Endothelial cell (in vitro differentiated cells): ENCODE results near the gene ZNF500. TPM values are rescaled to one million over a fixed set of nuclear protein-coding genes. Genes with fewer than 3 reads are reported as not detected.

ENCODE experiments used
- DNase-seq: peaks from one replicate; pipeline ENCODE4 v3.0.0; 2021; ENCODE audit warnings: low spot score
- H3K27ac Mint-ChIP-seq: one replicate; pipeline ENCODE4 v1.8.0; 2021; ENCODE audit warnings: mixed read lengths, inconsistent platforms; ENCODE audit not compliant: unreplicated experiment
- H3K27me3 Mint-ChIP-seq: one replicate; pipeline ENCODE4 v1.8.0; 2021; ENCODE audit warnings: mild to moderate bottlenecking, moderate library complexity, mixed read lengths, inconsistent platforms; ENCODE audit not compliant: unreplicated experiment
- H3K36me3 Mint-ChIP-seq: one replicate; pipeline ENCODE4 v1.8.0; 2021; ENCODE audit warnings: mild to moderate bottlenecking, low read depth, mixed read lengths, inconsistent platforms; ENCODE audit not compliant: unreplicated experiment
- H3K4me1 Mint-ChIP-seq: one replicate; pipeline ENCODE4 v1.8.0; 2021; ENCODE audit warnings: mild to moderate bottlenecking, mixed read lengths, inconsistent platforms; ENCODE audit not compliant: unreplicated experiment
- H3K4me3 Mint-ChIP-seq: one replicate; pipeline ENCODE4 v1.8.0; 2021; ENCODE audit warnings: mild to moderate bottlenecking, mixed read lengths, inconsistent platforms; ENCODE audit not compliant: unreplicated experiment
- H3K9me3 Mint-ChIP-seq: one replicate; pipeline ENCODE4 v1.8.0; 2021; ENCODE audit warnings: mixed read lengths, inconsistent platforms; ENCODE audit not compliant: unreplicated experiment
- CTCF ChIP-seq: fragments of 200-600 bp; sonication (generic); IDR thresholded peaks from one replicate; pipeline ENCODE4 v1.5.0; 2021; ENCODE audit warnings: antibody characterized with exemption; ENCODE audit not compliant: unreplicated experiment
- total RNA-seq: library from RNA; stranded (reverse); fragmentation: NEBNext Ultra II Directional; extraction: Animal tissue kit (Norgen Biotek cat#: 25700); gene quantifications from one replicate; pipeline ENCODE4 v1.2.1, GENCODE V29; 2021; ENCODE audit not compliant: unreplicated experiment

The ZNF500 gene
- total RNA-seq, 1 donor from 2014 or later: 32.8 TPM

GRCh38 chr16:4811773-4812172 lies 44.8 kb upstream of the ZNF500 start:
- Mint-ChIP-seq H3K27me3 (no peaks in the 10 kb centered on the region), H3K36me3 (peaks cover 34% of the 10 kb centered on the region), H3K27ac (no peak overlapping the region)

GRCh38 chr16:4811242-4811641 lies 44.3 kb upstream of the ZNF500 start:
- no peaks in the 10 kb centered on the region for H3K27me3 Mint-ChIP-seq
- no peaks in the 10 kb centered on the region for H3K9me3 Mint-ChIP-seq
- TF ChIP-seq CTCF: no peak
- H3K27ac Mint-ChIP-seq: no peak overlapping the region
- DNase-seq: no peak
- H3K4me3 Mint-ChIP-seq: no peak overlapping the region
- H3K4me1 Mint-ChIP-seq: peaks cover 3% of the 10 kb centered on the region
- H3K36me3 Mint-ChIP-seq: peaks cover 30% of the 10 kb centered on the region

More at GRCh38 chr16:4811773-4812172, 44.8 kb upstream of the ZNF500 start:
- Mint-ChIP-seq H3K9me3 (no peaks in the 10 kb centered on the region), H3K4me1 (peaks cover 3% of the 10 kb centered on the region), H3K4me3 (no peak overlapping the region)
- TF ChIP-seq CTCF: no peak
- DNase-seq: no peak

GRCh38 chr16:4806280-4806679 lies 39.3 kb upstream of the ZNF500 start:
- no peaks in the 10 kb centered on the region for H3K9me3 Mint-ChIP-seq
- H3K27ac Mint-ChIP-seq: no peak overlapping the region
- peaks cover 2% of the 10 kb centered on the region for H3K4me1 Mint-ChIP-seq
- H3K27me3 Mint-ChIP-seq: peaks cover 2% of the 10 kb centered on the region
- H3K36me3 Mint-ChIP-seq: peaks cover 18% of the 10 kb centered on the region
- TF ChIP-seq CTCF: no peak
- H3K4me3 Mint-ChIP-seq: peak overlapping the region; percentile 34
- DNase-seq: no peak

- H3K27ac Mint-ChIP-seq: no peak overlapping the region
- DNase-seq: no peak
- peaks cover 14% of the 10 kb centered on the region for H3K36me3 Mint-ChIP-seq
- peak overlapping the region; percentile 57 for H3K4me3 Mint-ChIP-seq
- peaks cover 10% of the 10 kb centered on the region for H3K4me1 Mint-ChIP-seq
- H3K9me3 Mint-ChIP-seq: no peaks in the 10 kb centered on the region
- H3K27me3 Mint-ChIP-seq: peaks cover 2% of the 10 kb centered on the region
- TF ChIP-seq CTCF: no peak
Observed at GRCh38 chr16:4805231-4805630, 38.3 kb upstream of the ZNF500 start.

GRCh38 chr16:4803898-4804762 lies 37.2 kb upstream of the ZNF500 start:
- no peak for TF ChIP-seq CTCF
- peaks cover 10% of the 10 kb centered on the region for H3K4me1 Mint-ChIP-seq
- H3K27me3 Mint-ChIP-seq: peaks cover 2% of the 10 kb centered on the region
- DNase-seq: no peak
- peaks cover 16% of the 10 kb centered on the region for H3K36me3 Mint-ChIP-seq
- no peaks in the 10 kb centered on the region for H3K9me3 Mint-ChIP-seq
- no peak overlapping the region for H3K27ac Mint-ChIP-seq
- no peak overlapping the region for H3K4me3 Mint-ChIP-seq
